H9 (cell line): Measurements from ENCODE around the gene CCDC80. TPM values are rescaled to one million over a fixed set of nuclear protein-coding genes. Genes with fewer than 3 reads are reported as not detected.

Source experiments
- DNase-seq: peaks from one replicate; pipeline ENCODE4 v3.0.0-alpha.2; 2017
- H2AFZ ChIP-seq: one replicate; pipeline ENCODE4 v1.6.1; 2013; ENCODE audit warnings: mild to moderate bottlenecking, low read length, control low read depth, moderate library complexity
- H2AK5ac ChIP-seq: 2 replicates; pipeline ENCODE4 v1.6.1; 2013; ENCODE audit warnings: low read length, control low read depth, mixed read lengths; ENCODE audit not compliant: insufficient read length
- H2BK120ac ChIP-seq: one replicate; pipeline ENCODE4 v1.6.1; 2013; ENCODE audit warnings: low read depth, mild to moderate bottlenecking, low read length, control low read depth, inconsistent platforms; ENCODE audit not compliant: poor library complexity, severe bottlenecking
- H2BK12ac ChIP-seq: 2 replicates; pipeline ENCODE4 v1.6.1; 2013; ENCODE audit warnings: low read length, control low read depth, mixed read lengths, low read depth; ENCODE audit not compliant: insufficient read length
- H2BK15ac ChIP-seq: 2 replicates; pipeline ENCODE4 v1.6.1; 2013; ENCODE audit warnings: low read depth, low read length, control low read depth
- H2BK20ac ChIP-seq: one replicate; pipeline ENCODE4 v1.6.1; 2013; ENCODE audit warnings: low read depth, mild to moderate bottlenecking, low read length, control low read depth, inconsistent platforms; ENCODE audit not compliant: poor library complexity, severe bottlenecking
- H2BK5ac ChIP-seq: 2 replicates; pipeline ENCODE4 v1.6.1; 2013; ENCODE audit warnings: low read length, control low read depth, mixed read lengths; ENCODE audit not compliant: insufficient read length
- H3K14ac ChIP-seq: 2 replicates; pipeline ENCODE4 v1.6.1; 2013; ENCODE audit warnings: low read length, control low read depth; ENCODE audit not compliant: insufficient read depth
- H3K18ac ChIP-seq: 2 replicates; pipeline ENCODE4 v1.6.1; 2013; ENCODE audit warnings: low read depth, mild to moderate bottlenecking, mixed read lengths, low read length, control low read depth; ENCODE audit not compliant: insufficient read length
- H3K23ac ChIP-seq: 2 replicates; pipeline ENCODE4 v1.6.1; 2013; ENCODE audit warnings: low read length, control low read depth, mixed read lengths, low read depth; ENCODE audit not compliant: insufficient read length
- H3K23me2 ChIP-seq: 2 replicates; pipeline ENCODE4 v1.6.1; 2013; ENCODE audit warnings: low read depth, mild to moderate bottlenecking, mixed read lengths, low read length, control low read depth; ENCODE audit not compliant: insufficient read length, poor library complexity, severe bottlenecking
- H3K27ac ChIP-seq: 2 replicates; pipeline ENCODE4 v1.5.1; 2013; ENCODE audit warnings: low read length, control low read depth, mixed read lengths, low read depth; ENCODE audit not compliant: insufficient read length
- H3K27me3 ChIP-seq: 2 replicates; pipeline ENCODE4 v1.6.1; 2013; ENCODE audit warnings: low read length, control low read depth, inconsistent platforms; ENCODE audit not compliant: insufficient read depth
- H3K4ac ChIP-seq: 2 replicates; pipeline ENCODE4 v1.6.1; 2013; ENCODE audit warnings: low read depth, mild to moderate bottlenecking, control low read depth, inconsistent platforms, low read length, moderate library complexity
- H3K4me1 ChIP-seq: 2 replicates; pipeline ENCODE4 v1.6.1; 2013; ENCODE audit warnings: low read length, control low read depth, inconsistent platforms; ENCODE audit not compliant: insufficient read depth
- H3K4me2 ChIP-seq: 2 replicates; pipeline ENCODE4 v1.6.1; 2013; ENCODE audit warnings: low read length, control low read depth, mixed read lengths; ENCODE audit not compliant: insufficient read length, insufficient read depth
- H3K56ac ChIP-seq: 2 replicates; pipeline ENCODE4 v1.6.1; 2013; ENCODE audit warnings: low read depth, mild to moderate bottlenecking, mixed read lengths, low read length, control low read depth; ENCODE audit not compliant: insufficient read length
- H3K79me1 ChIP-seq: 2 replicates; pipeline ENCODE4 v1.6.1; 2013; ENCODE audit warnings: low read depth, mild to moderate bottlenecking, moderate library complexity, low read length, control low read depth, inconsistent platforms; ENCODE audit not compliant: insufficient read depth, poor library complexity, severe bottlenecking
- H3K79me2 ChIP-seq: 2 replicates; pipeline ENCODE4 v1.6.1; 2013; ENCODE audit warnings: low read length, control low read depth, inconsistent platforms; ENCODE audit not compliant: insufficient read depth
- H3K9ac ChIP-seq: 2 replicates; pipeline ENCODE4 v1.6.1; 2013; ENCODE audit warnings: low read length, control low read depth, mixed read lengths; ENCODE audit not compliant: insufficient read length; ENCODE audit errors: extremely low read depth
- H3K9me3 ChIP-seq: one replicate; pipeline ENCODE4 v1.6.1; 2013; ENCODE audit warnings: low read depth, low read length, inconsistent platforms; ENCODE audit not compliant: control insufficient read depth
- H3T11ph ChIP-seq: one replicate; pipeline ENCODE4 v1.6.1; 2013; ENCODE audit warnings: mild to moderate bottlenecking, low read length, control low read depth, inconsistent platforms
- H4K20me1 ChIP-seq: one replicate; pipeline ENCODE4 v1.6.1; 2013; ENCODE audit not compliant: control insufficient read depth, insufficient read length, insufficient read depth
- H4K5ac ChIP-seq: 2 replicates; pipeline ENCODE4 v1.6.1; 2013; ENCODE audit warnings: low read depth, mild to moderate bottlenecking, mixed read lengths, low read length, control low read depth; ENCODE audit not compliant: insufficient read length
- H4K8ac ChIP-seq: replicated peaks from 2 replicates; pipeline ENCODE4 v1.6.1; 2013; ENCODE audit warnings: low read length, control low read depth, mixed read lengths, low read depth; ENCODE audit not compliant: insufficient read length
- H4K91ac ChIP-seq: 2 replicates; pipeline ENCODE4 v1.6.1; 2013; ENCODE audit warnings: low read depth, mild to moderate bottlenecking, moderate library complexity, mixed read lengths, low read length, control low read depth; ENCODE audit not compliant: insufficient read length
- H3K27ac Mint-ChIP-seq, 3 experiments: 2 replicates in 2 of 3; 3 replicates in 1 of 3; pipeline ENCODE4 v1.8.0; 2020 to 2021; ENCODE audit warnings: mixed read lengths in 3 of 3, mild to moderate bottlenecking in 1 of 3, moderate library complexity in 1 of 3
- H3K27me3 Mint-ChIP-seq: 2 replicates; pipeline ENCODE4 v1.8.0; 2021; ENCODE audit warnings: low read depth, mild to moderate bottlenecking, moderate library complexity, mixed read lengths
- H3K36me3 Mint-ChIP-seq, 3 experiments: 2 replicates in 2 of 3; 3 replicates in 1 of 3; pipeline ENCODE4 v1.8.0; 2020 to 2021; ENCODE audit warnings: low read depth in 3 of 3, mixed read lengths in 3 of 3; ENCODE audit not compliant: insufficient read depth in 1 of 3
- H3K4me1 Mint-ChIP-seq, 2 experiments: 2 replicates each; pipeline ENCODE4 v1.8.0; 2020; ENCODE audit warnings: mixed read lengths in 2 of 2
- H3K4me3 Mint-ChIP-seq, 2 experiments: 2 replicates in 1 of 2; 3 replicates in 1 of 2; pipeline ENCODE4 v1.8.0; 2020 to 2021; ENCODE audit warnings: mild to moderate bottlenecking in 2 of 2, mixed read lengths in 2 of 2, moderate library complexity in 1 of 2
- H3K9me3 Mint-ChIP-seq, 2 experiments: 2 replicates in 1 of 2; 3 replicates in 1 of 2; pipeline ENCODE4 v1.8.0; 2020; ENCODE audit warnings: mild to moderate bottlenecking in 2 of 2, mixed read lengths in 2 of 2, moderate library complexity in 1 of 2
- CTCF ChIP-seq: fragments of 200-600 bp; sonication (generic); conservative IDR thresholded peaks from 3 replicates; pipeline ENCODE4 v1.8.0; 2021; ENCODE audit warnings: antibody characterized with exemption, mild to moderate bottlenecking
- WGBS: extraction: QIAGEN DNeasy Blood & Tissue Kit; methylation state at CpG from one replicate; pipeline ENCODE4 v1.1.7; 2013; ENCODE audit warnings: missing lambda C conversion rate, low lambda C conversion rate, mixed read lengths; ENCODE audit not compliant: insufficient read length; ENCODE audit errors: extremely low coverage; 5-methylcytosine and 5-hydroxymethylcytosine counted together
- total RNA-seq: library from RNA; stranded (reverse); gene quantifications from 2 replicates; pipeline ENCODE4 v1.2.1, GENCODE V29; 2021

Gene CCDC80
- total RNA-seq, 1 experiment from 2014 or later = 5.4 TPM

- no peak for TF ChIP-seq CTCF
- no peaks in the 10 kb centered on the region for H4K20me1 ChIP-seq
- peaks cover 8 to 18% (median 9%) of the 10 kb centered on the region in 3 experiments for H3K36me3 Mint-ChIP-seq
- no peak overlapping the region for H3K56ac ChIP-seq
- peaks cover 7% of the 10 kb centered on the region; the same call in 1 of the 2 replicates for H3K4me1 ChIP-seq
- no peaks in the 10 kb centered on the region for H3K23me2 ChIP-seq
- H3K4me1 Mint-ChIP-seq = peaks cover 41 to 48% of the 10 kb centered on the region in 2 experiments
- H3K9ac ChIP-seq = no peak overlapping the region
- no peak overlapping the region for H3K4ac ChIP-seq
- H2BK5ac ChIP-seq = no peak overlapping the region
- H3K9me3 Mint-ChIP-seq = peaks cover 6 to 9% of the 10 kb centered on the region in 2 experiments; a peak in 4 of 5 replicates
- H4K91ac ChIP-seq = no peak overlapping the region
- H2AFZ ChIP-seq = no peak overlapping the region
- H3K27me3 ChIP-seq = no peaks in the 10 kb centered on the region
- no peak overlapping the region for H3K27ac ChIP-seq
- H2BK15ac ChIP-seq = no peak overlapping the region
- no peak overlapping the region for H3K4me3 Mint-ChIP-seq
- no peak overlapping the region for H3K18ac ChIP-seq
- no CpG with 5 or more reads among the region's 1 CpG for WGBS
- H2BK120ac ChIP-seq = no peak overlapping the region
- no peak for DNase-seq
- H3T11ph ChIP-seq = no peak overlapping the region
- no peak overlapping the region for H2BK20ac ChIP-seq
- H3K79me1 ChIP-seq = no peaks in the 10 kb centered on the region
- H3K4me2 ChIP-seq = no peak overlapping the region
- H4K8ac ChIP-seq = no peak overlapping the region
- H3K9me3 ChIP-seq = no peaks in the 10 kb centered on the region
- H4K5ac ChIP-seq = no peak overlapping the region
- H3K23ac ChIP-seq = no peak overlapping the region
- H3K79me2 ChIP-seq = no peaks in the 10 kb centered on the region
- no peak overlapping the region for H3K27ac Mint-ChIP-seq
- H3K14ac ChIP-seq = no peak overlapping the region
- no peaks in the 10 kb centered on the region; the same call in none of the 2 replicates for H3K27me3 Mint-ChIP-seq
- no peak overlapping the region for H2BK12ac ChIP-seq
- no peak overlapping the region for H2AK5ac ChIP-seq
Measured at GRCh38 chr3:112689385-112689784, 48.4 kb upstream of the CCDC80 start.
